ENCODE measurements around the gene SLC16A1. TPM values are rescaled to one million over a fixed set of nuclear protein-coding genes. Genes with fewer than 3 reads are reported as not detected.

SLC16A1 gene
- total and polyA plus RNA-seq, 2 experiments from 2014 or later: 231 to 593 TPM

- TF ChIP-seq ZNF462 (CRISPR knock-in tag; IDR thresholded peaks at IDR 0.05) (no peak), ETS1 (IDR thresholded peaks at IDR 0.05) (no peak), ZNF331 (CRISPR knock-in tag; IDR thresholded peaks at IDR 0.05; ENCODE audit: low read depth) (no peak), ZNF114 (CRISPR knock-in tag; IDR thresholded peaks at IDR 0.05) (no peak), EZH2 (IDR thresholded peaks at IDR 0.05; ENCODE audit: low read depth, unreplicated experiment) (no peak), JUNB (IDR thresholded peaks at IDR 0.05; ENCODE audit: unreplicated experiment) (no peak)
Measured at GRCh38 chr1:112926858-112927257, 29.1 kb downstream of the SLC16A1 start (continued).

- H3F3A ChIP-seq (replicated peaks; ENCODE audit: low read depth): peaks cover 35% of the 10 kb centered on the region
- H3K4me1 ChIP-seq (ENCODE audit: insufficient read depth): peaks cover 7% of the 10 kb centered on the region; the same call in 1 of the 2 replicates
- no peaks in the 10 kb centered on the region for H3K9me2 ChIP-seq (ENCODE audit: insufficient read depth)
- no peak overlapping the region for H3K4me3 ChIP-seq
- Mint-ChIP-seq H3K27me3 (ENCODE audit: insufficient read depth, low read depth, poor library complexity) (peaks cover 5% of the 10 kb centered on the region), H3K4me3 (no peak overlapping the region), H3K36me3 (ENCODE audit: low read depth) (peaks cover 97% of the 10 kb centered on the region), H3K9me3 (no peaks in the 10 kb centered on the region), H3K4me1 (peaks cover 6% of the 10 kb centered on the region), H3K27ac (no peak overlapping the region; the same call in 1 of the 2 replicates)
- peaks cover 66% of the 10 kb centered on the region for H3K36me3 ChIP-seq (ENCODE audit: insufficient read depth)
- TF ChIP-seq POLR2AphosphoS5 (IDR thresholded peaks at IDR 0.05; ENCODE audit: low read depth) (no peak), ZNF114 (CRISPR knock-in tag; IDR thresholded peaks at IDR 0.05) (no peak), REST (IDR thresholded peaks at IDR 0.05; ENCODE audit: unreplicated experiment) (no peak), CTCF (conservative IDR thresholded peaks at IDR 0.05; ENCODE audit: low read depth in 2 of 2) (peak; percentile 18 to 29; a peak in 3 of 4 replicates)
- H4K20me1 ChIP-seq (replicated peaks; ENCODE audit: insufficient read depth): peaks cover 55% of the 10 kb centered on the region
- H3K4me2 ChIP-seq: no peak overlapping the region
- H3K27me3 ChIP-seq (ENCODE audit: insufficient read depth): no peaks in the 10 kb centered on the region
- ATAC-seq (peak; percentile 53), DNase-seq (ENCODE audit: low spot score) (peak; percentile 36)
- H2AFZ ChIP-seq: no peak overlapping the region
- H3K27ac ChIP-seq (ENCODE audit: low read depth): peak overlapping the region; percentile 52
- peaks cover 98% of the 10 kb centered on the region for H3K79me2 ChIP-seq (replicated peaks; ENCODE audit: insufficient read depth)
Measured at GRCh38 chr1:112925015-112925414, 31.0 kb downstream of the SLC16A1 start.

Measured in GM23338 (cell line).